ENCODE data around the gene AARS2.
"Not testable (repeated sequence)": the region's sequence is repeated elsewhere in the genome, so short reads cannot be mapped to it uniquely, and the experiment has no call there.

Gene AARS2

DNA sequence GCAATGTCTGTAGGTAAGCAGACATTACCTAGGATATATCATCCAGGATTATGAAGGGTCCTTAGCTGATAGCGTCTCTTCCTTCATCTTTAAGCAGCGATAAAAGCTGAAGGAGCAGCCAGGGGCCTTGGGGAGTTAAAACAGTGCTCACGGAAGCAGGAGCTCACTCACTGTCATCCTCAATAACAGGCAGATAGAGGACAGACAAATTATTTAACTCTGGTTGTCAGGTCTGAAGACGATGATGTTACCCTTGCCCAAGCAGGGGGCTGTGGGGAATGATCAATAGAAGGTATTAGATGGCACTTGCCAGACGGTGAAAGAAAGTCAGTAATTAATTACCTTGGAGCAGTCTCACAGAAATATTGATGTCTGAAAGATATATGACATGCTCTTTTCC lies 16.7 kb upstream of the AARS2 start:
- Histone ChIP-seq H3K36me3 (ENCODE audit: insufficient read depth, low read length) (no peaks in the 10 kb centered on the region), H3K9ac (ENCODE audit: low read depth, low read length) (no peak overlapping the region), H3K4me1 (ENCODE audit: insufficient read depth, low read length) (no peaks in the 10 kb centered on the region), H3K4me2 (ENCODE audit: insufficient read depth, low read length) (no peak overlapping the region), H2AFZ (ENCODE audit: low read depth, low read length) (no peak overlapping the region), H3K27me3 (ENCODE audit: insufficient read depth, low read length, poor library complexity) (peaks cover 10% of the 10 kb centered on the region), H3K9me3 (ENCODE audit: insufficient read depth, low read length, severe bottlenecking) (no peaks in the 10 kb centered on the region), H3K27ac (ENCODE audit: low read length) (no peak overlapping the region), H3K79me2 (ENCODE audit: insufficient read depth, low read length) (no peaks in the 10 kb centered on the region), H3K4me3 (ENCODE audit: low read depth in 1 of 2, low read length in 2 of 2) (no peak overlapping the region), H4K20me1 (ENCODE audit: insufficient read depth, low read length) (no peaks in the 10 kb centered on the region)
- TF ChIP-seq, protein P1, sequence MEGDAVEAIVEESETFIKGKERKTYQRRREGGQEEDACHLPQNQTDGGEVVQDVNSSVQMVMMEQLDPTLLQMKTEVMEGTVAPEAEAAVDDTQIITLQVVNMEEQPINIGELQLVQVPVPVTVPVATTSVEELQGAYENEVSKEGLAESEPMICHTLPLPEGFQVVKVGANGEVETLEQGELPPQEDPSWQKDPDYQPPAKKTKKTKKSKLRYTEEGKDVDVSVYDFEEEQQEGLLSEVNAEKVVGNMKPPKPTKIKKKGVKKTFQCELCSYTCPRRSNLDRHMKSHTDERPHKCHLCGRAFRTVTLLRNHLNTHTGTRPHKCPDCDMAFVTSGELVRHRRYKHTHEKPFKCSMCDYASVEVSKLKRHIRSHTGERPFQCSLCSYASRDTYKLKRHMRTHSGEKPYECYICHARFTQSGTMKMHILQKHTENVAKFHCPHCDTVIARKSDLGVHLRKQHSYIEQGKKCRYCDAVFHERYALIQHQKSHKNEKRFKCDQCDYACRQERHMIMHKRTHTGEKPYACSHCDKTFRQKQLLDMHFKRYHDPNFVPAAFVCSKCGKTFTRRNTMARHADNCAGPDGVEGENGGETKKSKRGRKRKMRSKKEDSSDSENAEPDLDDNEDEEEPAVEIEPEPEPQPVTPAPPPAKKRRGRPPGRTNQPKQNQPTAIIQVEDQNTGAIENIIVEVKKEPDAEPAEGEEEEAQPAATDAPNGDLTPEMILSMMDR (IDR thresholded peaks at IDR 0.05; ENCODE audit: borderline replicate concordance, extremely low read depth, low read length, poor library complexity, severe bottlenecking), result no peak
- TF ChIP-seq EZH2 (IDR thresholded peaks at IDR 0.05; ENCODE audit: borderline replicate concordance, low read depth, low read length, severe bottlenecking), result no peak
- ATAC-seq (ENCODE audit: insufficient read depth, low read depth) (no peak), DNase-seq (no peak)

DNA sequence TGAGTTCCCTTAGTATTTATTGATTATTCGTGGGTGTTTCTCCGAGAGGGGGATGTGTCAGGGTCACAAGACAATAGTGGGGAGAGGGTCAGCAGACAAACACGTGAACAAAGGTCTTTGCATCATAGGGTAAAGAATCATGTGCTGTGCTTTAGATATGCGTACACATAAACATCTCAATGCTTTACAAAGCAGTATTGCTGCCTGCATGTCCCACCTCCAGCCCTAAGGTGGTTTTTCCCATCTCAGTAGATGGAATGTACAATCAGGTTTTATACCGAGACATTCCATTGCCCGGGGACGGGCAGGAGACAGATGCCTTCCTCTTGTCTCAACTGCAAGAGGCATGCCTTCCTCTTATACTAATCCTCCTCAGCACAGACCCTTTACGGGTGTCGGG lies 15.1 kb upstream of the AARS2 start:
- H3K4me1 ChIP-seq (ENCODE audit: insufficient read depth, low read length); H4K20me1 ChIP-seq (ENCODE audit: insufficient read depth, low read length); H3K36me3 ChIP-seq (ENCODE audit: insufficient read depth, low read length); H3K9ac ChIP-seq (ENCODE audit: low read depth, low read length); H3K27ac ChIP-seq (ENCODE audit: low read length); H3K4me2 ChIP-seq (ENCODE audit: insufficient read depth, low read length); H3K9me3 ChIP-seq (ENCODE audit: insufficient read depth, low read length, severe bottlenecking); DNase-seq; H2AFZ ChIP-seq (ENCODE audit: low read depth, low read length); H3K4me3 ChIP-seq (ENCODE audit: low read depth in 1 of 2, low read length in 2 of 2); H3K79me2 ChIP-seq (ENCODE audit: insufficient read depth, low read length); ATAC-seq (ENCODE audit: insufficient read depth, low read depth): not testable (repeated sequence)
- H3K27me3 ChIP-seq (ENCODE audit: insufficient read depth, low read length, poor library complexity), result peaks cover 10% of the 10 kb centered on the region

DNA sequence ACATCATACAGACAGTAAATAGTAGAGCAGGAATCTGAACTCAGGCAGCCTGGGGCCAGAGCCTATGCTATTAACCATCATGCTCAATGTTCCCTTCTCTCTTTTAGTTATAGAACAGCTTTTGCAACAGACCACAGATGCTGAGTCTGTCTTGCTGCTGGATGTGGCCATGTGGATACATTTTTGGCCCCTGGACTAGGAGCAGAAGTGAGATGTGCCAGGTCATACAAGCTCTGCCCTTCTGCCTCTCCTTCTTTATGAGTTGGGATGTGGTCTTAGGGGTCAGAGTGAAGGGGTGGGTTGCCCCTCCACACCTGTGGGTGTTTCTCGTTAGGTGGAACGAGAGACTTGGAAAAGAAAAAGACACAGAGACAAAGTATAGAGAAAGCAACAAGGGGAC lies 14.6 kb upstream of the AARS2 start:
- H3K27me3 ChIP-seq (ENCODE audit: insufficient read depth, low read length, poor library complexity), result peaks cover 12% of the 10 kb centered on the region
- no peak overlapping the region for H3K4me3 ChIP-seq (ENCODE audit: low read depth in 1 of 2, low read length in 2 of 2)
- no peak overlapping the region for H2AFZ ChIP-seq (ENCODE audit: low read depth, low read length)
- H3K4me1 ChIP-seq (ENCODE audit: insufficient read depth, low read length), result no peaks in the 10 kb centered on the region
- no peaks in the 10 kb centered on the region for H4K20me1 ChIP-seq (ENCODE audit: insufficient read depth, low read length)
- H3K4me2 ChIP-seq (ENCODE audit: insufficient read depth, low read length), result no peak overlapping the region
- no peak overlapping the region for H3K9ac ChIP-seq (ENCODE audit: low read depth, low read length)
- H3K9me3 ChIP-seq (ENCODE audit: insufficient read depth, low read length, severe bottlenecking), result no peaks in the 10 kb centered on the region
- H3K36me3 ChIP-seq (ENCODE audit: insufficient read depth, low read length), result no peaks in the 10 kb centered on the region
- no peaks in the 10 kb centered on the region for H3K79me2 ChIP-seq (ENCODE audit: insufficient read depth, low read length)
- no peak overlapping the region for H3K27ac ChIP-seq (ENCODE audit: low read length)
- no peak for DNase-seq
- ATAC-seq (ENCODE audit: insufficient read depth, low read depth), result no peak
- TF ChIP-seq, protein P1 (IDR thresholded peaks at IDR 0.05; ENCODE audit: borderline replicate concordance, extremely low read depth, low read length, poor library complexity, severe bottlenecking), result no peak
- TF ChIP-seq EZH2 (IDR thresholded peaks at IDR 0.05; ENCODE audit: borderline replicate concordance, low read depth, low read length, severe bottlenecking), result no peak

DNA sequence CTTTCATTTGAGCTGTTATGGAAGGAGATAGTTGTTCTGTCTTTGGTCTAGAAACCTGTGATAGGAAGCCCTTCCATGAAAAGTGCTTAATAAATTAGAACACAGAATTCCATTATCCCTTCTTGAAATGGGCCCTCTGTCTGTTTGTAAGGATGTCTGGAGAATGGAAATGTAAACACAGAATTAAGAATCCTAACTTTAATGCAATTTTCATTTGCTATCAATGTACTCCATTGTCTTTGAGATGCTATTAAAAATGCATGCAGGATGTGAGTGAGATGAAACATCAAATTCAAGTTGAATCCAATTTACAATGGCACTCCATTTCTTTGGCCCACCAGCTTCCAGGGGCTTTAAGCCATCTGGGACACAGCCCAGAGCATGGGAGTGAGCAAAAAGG lies 13.9 kb upstream of the AARS2 start:
- H3K79me2 ChIP-seq (ENCODE audit: insufficient read depth, low read length), result no peaks in the 10 kb centered on the region
- DNase-seq (no peak), ATAC-seq (ENCODE audit: insufficient read depth, low read depth) (no peak)
- H3K27ac ChIP-seq (ENCODE audit: low read length), result no peak overlapping the region
- no peak overlapping the region for H3K4me3 ChIP-seq (ENCODE audit: low read depth in 1 of 2, low read length in 2 of 2)
- no peaks in the 10 kb centered on the region for H3K9me3 ChIP-seq (ENCODE audit: insufficient read depth, low read length, severe bottlenecking)
- H3K27me3 ChIP-seq (ENCODE audit: insufficient read depth, low read length, poor library complexity), result peaks cover 8% of the 10 kb centered on the region
- H3K4me2 ChIP-seq (ENCODE audit: insufficient read depth, low read length), result no peak overlapping the region
- no peaks in the 10 kb centered on the region for H3K36me3 ChIP-seq (ENCODE audit: insufficient read depth, low read length)
- no peaks in the 10 kb centered on the region for H3K4me1 ChIP-seq (ENCODE audit: insufficient read depth, low read length)
- H4K20me1 ChIP-seq (ENCODE audit: insufficient read depth, low read length), result no peaks in the 10 kb centered on the region
- H3K9ac ChIP-seq (ENCODE audit: low read depth, low read length), result no peak overlapping the region
- no peak for TF ChIP-seq EZH2 (IDR thresholded peaks at IDR 0.05; ENCODE audit: borderline replicate concordance, low read depth, low read length, severe bottlenecking)
- no peak overlapping the region for H2AFZ ChIP-seq (ENCODE audit: low read depth, low read length)
